ENCODE data around the gene DDX28.
"Not testable (repeated sequence)": the region's sequence is repeated elsewhere in the genome, so short reads cannot be mapped to it uniquely, and the experiment has no call there.

Gene DDX28

DNA sequence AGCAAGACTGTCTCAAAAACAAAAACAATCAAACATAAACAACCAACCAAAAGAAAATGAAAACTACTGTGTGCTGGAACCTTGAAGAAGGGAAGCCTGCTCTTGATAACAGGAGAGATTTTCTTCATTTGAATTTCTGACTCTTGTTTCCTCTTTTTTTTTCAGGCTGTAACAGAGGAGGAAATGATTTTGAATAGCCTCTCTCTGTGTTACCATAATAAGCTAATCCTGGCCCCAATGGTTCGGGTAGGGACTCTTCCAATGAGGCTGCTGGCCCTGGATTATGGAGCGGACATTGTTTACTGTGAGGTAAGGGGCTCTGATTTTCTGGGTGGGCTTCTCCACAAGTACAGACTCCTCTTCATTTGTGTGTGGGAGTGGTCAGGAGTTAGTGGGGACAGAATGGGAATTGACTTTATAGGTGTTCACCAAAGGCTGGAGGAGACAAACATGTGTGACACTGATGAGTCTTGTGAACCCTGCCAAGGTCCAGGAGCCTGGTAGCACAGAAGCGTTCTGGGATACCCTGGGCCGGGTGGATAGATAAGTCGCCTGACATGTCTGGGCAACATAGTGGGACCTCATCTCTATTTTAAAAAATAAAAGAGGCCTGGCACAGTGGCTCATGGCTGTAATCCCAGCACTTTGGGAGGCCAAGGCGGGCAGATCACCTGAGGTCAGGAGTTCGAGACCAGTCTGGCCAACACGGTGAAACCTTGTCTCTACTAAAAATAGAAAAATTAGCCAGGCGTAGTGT is 15.0 kb upstream of the DDX28 start:
- DNase-seq (ENCODE audit: low spot score) = no peak

DNA sequence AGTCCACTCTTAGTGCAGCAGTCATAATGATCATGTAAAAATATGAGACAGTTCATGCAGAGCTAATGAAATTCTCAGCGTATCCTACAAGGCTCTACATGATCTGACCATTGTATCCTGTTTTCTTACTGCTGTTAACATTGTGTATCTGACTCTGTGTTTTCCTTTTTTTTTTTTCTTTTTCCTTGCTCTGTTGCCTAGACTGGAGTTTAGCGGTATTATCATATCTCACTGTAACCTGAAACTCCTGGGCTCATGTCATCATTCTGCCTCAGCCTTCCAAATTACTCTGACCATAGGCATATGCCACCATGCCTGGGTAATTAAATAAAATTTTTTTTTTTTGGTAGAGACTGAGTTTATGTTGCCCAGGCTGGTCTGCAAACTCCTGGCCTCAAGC is 12.2 kb upstream of the DDX28 start:
- DNase-seq (ENCODE audit: low spot score) = no peak

DNA sequence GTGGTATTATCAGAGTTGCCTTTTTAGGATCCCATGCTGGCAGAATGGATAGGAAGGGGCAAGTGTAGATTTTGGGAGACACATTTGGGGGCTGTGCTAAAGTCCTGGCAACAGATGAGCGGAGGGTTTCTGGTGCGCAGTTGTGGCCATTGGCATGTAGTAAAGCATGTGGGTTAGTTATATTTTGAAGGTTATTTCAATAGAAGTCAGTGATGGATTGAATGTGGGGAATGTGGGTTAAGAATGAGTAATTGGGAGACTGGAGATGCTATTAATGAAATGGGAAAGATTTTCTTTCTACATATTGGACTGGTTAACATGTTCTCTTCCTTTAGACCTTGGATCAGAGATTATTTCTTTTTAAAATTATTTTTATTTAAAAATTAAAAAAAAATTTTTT is 10.1 kb upstream of the DDX28 start:
- DNase-seq (ENCODE audit: low spot score) = no peak

DNA sequence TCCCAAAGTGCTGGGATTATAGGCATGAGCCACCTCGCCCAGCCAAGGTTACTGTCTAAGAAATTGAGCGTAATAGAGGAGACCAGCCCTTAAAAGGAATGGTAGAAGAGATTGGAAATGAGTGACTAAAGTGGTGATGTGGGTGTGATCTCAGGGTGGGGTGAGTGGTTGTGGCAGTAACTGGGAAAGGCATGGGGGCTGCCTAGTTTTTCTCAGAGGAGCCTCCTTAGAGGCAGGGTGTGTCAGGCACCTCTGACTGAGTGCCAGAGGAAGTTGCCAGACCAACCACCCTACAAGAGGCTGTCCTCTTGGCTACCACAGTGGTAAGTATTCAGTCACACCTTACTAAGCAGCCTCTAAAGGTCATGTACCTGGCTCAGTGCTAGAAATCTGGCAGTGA is 8.9 kb upstream of the DDX28 start:
- DNase-seq (ENCODE audit: low spot score) = no peak

DNA sequence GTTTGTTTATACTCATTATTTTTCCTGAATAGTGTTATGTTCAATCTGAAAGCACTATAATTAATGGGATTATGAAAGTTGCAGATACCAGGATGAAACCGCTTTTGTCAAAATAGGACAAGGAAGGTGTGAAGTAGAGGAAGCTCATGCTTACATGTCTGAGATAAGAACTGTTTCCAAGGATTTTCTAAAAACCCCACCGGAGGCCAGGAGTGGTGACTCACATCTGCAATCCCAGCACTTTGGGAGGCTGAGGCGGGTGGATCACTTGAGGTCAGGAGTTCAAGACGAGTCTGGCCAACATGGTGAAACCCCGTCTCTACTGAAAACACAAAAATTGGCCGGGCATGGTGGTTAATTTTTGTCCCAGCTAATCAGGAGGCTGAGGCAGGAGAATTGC is 7.1 kb upstream of the DDX28 start:
- not testable (repeated sequence) for DNase-seq (ENCODE audit: low spot score)

DNA sequence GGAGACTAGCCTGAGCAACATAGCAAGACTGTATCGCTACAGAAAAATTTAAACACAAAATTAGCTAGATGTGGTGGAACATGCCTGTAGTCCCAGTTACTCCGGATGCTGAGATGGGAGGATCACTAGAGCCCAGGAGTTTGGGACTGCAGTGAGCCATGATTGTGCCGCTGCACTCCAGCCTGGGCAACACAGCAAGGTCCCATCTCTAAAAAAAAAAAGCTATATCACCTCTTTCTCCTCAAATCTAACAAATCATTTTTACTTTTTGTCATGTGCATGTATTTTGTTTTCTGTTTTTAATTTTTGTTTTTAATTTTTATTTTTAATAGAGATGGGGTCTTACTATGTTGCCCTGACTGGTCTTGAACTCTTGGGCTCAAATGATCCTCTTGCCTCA is 6.0 kb upstream of the DDX28 start:
- DNase-seq (ENCODE audit: low spot score) = no peak

DNA sequence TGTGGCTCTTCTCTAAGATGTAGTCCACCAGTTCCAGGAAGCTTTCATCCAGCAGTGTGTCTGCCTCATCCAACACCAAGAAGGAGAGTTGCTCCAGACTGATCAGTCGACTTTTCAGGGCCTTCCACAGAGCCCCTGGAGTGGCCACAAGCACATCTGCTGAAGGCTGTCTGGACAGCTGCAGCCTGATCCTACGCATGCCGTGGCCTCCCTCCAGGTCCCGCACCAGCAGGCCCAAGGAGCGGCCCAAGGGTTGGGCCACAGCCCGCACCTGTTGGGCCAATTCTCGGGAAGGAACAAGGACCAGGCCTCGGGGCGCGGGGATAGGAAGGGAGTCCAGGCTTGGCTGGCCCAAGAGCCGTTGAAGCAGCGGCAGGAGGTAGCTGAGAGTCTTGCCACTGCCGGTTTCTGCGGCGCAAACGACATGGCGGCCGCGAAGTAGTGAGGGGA is 729 bp downstream of the DDX28 start:
- DNase-seq (ENCODE audit: low spot score) = no peak

DNA sequence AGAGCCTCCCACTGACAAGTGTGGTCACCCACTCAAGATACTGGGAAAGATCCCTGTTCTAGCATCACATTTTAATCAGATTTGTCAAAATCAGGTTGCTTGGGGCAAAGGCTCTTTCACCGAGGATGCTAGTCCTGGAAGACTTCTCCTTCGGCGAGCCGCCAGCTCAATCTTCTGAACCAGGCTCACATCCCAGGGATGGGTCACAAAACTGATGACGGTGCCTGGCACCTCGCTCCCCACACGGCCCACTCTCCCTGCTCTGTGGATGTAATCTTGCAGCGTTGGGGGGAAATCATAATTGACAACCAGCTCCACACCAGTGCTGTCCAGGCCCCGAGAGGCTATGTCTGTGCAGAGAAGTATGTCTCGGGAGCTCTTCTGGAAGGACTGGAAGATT is 1.5 kb downstream of the DDX28 start:
- no peak for DNase-seq (ENCODE audit: low spot score)

DNA sequence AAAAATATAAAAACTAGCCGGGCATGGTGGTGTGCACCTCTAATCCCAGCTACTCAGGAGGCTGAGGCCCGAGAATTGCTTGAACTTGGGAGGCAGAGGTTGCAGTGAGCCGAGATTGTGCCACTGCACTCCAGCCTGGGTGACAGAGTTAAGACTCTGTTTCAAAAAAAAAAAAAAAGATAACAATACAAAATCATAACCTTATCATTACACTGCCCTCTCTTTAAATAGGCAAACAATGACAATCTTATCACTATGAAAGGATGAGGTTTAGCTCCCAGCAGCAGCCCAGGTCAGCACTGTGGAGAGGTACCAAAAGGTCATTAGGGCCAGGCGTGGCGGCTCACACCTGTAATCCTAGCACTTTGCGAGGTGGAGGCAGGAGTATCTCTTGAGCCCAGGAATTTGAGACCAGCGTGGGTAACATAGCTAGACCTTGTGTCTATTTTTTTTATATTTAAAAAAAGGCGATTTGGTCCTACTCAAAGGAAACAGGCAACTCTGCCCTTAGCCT is 3.8 kb downstream of the DDX28 start:
- no peak for DNase-seq (ENCODE audit: low spot score)

DNA sequence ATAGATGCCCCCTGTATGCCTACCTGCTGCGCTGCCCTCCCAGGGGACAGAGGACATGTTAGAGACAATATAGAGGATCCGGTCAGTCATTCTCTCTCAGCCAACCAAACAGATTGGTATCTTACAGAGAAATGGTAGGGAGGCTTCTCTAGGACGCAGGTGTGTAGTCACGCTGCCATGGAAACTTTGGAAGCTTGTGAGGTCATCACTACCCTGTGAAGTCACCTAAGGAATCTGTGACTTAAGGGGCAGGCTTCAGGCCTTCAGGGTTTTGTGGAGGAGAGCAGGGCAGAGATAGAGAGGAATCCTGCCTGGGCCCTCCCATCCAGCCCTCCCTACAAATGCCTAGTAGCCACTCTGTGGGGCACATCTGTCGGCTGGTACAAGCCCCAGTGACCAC is 7.4 kb downstream of the DDX28 start, which contains the start of gene DPEP2NB:
DPEP2NB (minus strand) TSS at position 231 of the 400 bp plus-strand sequence; CDS start at position 90, 141 bp downstream.
- no peak for DNase-seq (ENCODE audit: low spot score)

DNA sequence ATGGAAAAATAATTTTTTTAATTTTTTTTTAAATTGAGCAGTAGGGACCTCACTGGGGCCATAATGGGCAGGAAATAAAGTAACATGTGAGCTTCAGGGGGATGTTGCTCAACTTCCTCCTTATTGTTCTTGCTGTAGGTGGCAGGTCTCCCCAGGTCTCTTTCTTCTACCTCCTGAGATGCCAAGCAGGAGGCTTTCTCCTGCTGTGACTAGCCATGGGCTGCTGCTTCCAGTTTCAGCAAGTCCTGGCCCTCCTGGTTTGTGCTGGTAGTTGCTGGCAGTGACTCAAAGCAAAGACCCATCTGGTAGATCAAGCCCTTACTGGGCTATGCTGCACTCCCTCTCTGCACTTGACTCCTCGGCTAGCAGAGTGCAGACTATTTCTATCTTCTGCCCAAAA is 9.6 kb downstream of the DDX28 start:
- no peak for DNase-seq (ENCODE audit: low spot score)

DNA sequence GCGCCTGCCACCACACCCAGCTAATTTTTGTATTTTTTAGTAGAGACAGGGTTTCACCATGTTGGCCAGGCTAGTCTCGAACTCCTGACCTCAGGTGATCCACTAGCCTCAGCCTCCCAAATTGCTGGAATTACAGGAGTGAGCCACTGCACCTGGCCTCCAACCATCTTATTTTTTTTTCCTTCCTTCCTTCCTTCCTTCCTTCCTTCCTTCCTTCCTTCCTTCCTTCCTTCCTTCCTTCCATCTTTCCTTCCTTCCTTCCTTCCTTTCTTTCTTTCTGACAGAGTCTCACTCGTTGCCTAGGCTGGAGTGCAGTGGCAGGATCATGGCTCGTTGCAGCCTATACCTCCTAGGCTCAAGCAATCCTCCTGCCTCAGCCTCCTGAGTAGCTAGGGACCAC is 13.2 kb downstream of the DDX28 start:
- DNase-seq (ENCODE audit: low spot score) = not testable (repeated sequence)

DNA sequence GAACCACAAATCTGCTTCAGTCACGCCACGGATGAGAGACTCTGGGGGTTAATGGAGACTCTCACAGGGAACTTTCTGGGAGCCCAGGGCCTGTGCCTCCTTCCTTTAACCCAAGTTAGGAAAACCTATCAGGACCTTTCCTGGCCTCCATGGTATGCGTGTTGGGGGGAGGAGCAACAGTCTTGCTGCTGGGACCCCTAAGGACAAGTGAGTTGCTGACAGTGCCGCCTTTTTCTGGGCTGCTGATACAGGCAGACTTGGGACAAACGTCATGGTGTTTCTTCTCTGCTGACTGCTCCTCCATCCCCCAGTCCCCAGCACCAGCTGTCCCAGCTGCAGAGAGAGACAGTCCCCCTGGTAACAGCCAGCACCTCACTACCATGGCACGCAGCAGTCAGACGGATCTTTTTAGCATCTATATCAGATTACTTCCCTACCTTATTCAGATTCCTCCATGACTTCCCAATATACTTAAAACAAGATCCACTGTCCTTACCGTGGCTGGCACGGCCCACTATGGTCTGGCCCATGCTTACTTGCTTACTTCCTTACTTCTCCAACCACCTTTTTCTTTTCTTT is 13.8 kb downstream of the DDX28 start:
- no peak for DNase-seq (ENCODE audit: low spot score)

DNA sequence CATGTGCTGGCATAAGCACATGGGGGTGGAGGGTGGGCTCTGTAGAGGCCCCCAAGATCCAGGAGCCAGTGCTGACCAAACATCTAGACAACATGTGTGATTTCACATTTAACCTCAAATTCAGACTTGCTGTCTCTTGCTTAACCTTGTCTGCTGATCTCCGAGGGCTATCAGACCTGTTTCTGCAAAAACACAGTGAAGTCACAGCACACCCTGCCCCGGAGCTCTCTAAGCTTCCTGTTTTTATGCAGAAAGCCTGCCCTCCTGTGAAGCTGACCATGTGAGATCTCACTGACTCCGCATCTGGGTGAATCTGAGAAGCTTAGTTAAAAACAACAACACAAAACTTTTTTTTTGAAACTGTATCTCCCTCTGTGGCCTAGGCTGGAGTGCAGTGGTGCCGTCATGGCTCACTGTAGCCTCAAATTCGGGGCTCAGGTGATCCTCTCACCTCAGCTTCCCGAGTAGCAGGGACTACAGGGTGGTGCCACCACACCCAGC is 17.2 kb downstream of the DDX28 start:
- DNase-seq (ENCODE audit: low spot score) = peak; percentile 48

DNA sequence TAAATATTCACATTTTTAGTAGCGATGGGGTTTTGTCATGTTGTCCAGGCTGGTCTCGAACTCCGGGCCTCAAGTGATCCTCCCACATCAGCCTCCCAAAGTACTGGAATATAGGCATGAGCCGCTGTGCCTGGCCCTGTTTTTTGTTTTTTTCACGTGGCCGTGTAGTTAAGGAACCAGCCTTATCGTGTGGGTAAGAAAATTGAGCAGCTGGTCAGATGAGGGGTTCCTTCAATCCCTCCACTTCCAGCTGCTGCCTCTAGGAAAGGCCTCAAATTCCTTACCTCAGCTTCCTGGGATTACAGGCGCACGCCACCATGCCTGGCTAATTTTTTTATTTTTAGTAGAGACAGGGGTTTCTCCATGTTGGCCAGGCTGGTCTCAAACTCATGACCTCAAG is 17.8 kb downstream of the DDX28 start:
- no peak for DNase-seq (ENCODE audit: low spot score)

DNA sequence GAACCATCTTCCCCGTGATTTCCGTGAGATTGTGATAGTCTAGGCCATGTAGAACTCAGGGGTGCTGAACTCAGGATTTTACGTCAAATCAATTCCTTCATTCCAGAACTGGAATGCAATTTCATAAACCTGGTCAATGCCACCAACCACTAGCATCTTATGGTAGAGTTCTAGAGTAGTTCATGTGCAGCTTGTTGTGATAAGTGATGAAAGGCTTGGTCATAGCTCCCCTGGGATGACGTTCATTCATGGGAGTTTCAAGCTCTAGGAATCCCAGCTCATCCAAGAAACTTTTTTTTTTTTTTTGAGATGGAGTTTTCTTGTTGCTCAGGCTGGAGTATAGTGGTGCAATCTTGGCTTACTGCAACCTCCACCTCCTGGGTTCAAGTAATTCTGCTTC is 20.0 kb downstream of the DDX28 start:
- no peak for DNase-seq (ENCODE audit: low spot score)

DNA sequence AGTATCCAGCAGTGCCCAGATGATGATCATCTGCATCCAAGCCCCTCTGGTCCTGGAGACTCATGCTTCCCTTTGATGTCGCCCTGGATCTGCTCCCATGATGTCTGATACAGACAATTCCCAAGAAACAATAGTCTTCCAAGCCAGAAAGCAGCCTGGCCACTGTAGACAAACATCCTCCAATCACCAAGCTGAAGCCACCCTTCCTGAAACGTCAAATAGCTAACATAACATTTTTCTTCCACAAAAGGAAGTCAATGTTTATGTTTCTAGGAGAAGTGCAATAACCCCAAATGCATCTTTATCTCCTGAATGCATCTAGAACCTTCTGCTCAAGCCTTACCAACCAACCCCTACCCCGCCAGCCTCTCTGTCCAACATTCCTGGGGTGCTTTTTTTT is 22.6 kb downstream of the DDX28 start:
- no peak for DNase-seq (ENCODE audit: low spot score)

DNA sequence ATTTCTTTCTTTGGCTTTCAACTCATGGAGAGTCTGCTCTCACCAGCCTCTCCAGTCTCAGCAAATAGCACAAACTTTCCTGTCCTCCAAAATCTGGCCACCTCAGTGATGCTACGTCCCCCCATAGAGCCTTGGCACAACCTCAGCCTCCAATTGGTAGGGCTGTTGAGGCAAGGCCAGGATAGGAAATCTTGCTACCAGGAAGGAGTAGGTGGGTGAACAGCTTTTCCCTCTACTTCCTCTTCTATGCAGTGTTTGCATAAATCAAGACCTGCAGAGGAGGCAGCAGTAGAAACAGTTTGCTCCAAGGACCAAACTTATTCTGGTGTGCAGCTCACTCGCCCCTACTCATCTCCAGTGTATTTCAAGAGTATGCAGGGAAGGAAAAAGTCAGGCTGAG is 23.0 kb downstream of the DDX28 start:
- no peak for DNase-seq (ENCODE audit: low spot score)

DNA sequence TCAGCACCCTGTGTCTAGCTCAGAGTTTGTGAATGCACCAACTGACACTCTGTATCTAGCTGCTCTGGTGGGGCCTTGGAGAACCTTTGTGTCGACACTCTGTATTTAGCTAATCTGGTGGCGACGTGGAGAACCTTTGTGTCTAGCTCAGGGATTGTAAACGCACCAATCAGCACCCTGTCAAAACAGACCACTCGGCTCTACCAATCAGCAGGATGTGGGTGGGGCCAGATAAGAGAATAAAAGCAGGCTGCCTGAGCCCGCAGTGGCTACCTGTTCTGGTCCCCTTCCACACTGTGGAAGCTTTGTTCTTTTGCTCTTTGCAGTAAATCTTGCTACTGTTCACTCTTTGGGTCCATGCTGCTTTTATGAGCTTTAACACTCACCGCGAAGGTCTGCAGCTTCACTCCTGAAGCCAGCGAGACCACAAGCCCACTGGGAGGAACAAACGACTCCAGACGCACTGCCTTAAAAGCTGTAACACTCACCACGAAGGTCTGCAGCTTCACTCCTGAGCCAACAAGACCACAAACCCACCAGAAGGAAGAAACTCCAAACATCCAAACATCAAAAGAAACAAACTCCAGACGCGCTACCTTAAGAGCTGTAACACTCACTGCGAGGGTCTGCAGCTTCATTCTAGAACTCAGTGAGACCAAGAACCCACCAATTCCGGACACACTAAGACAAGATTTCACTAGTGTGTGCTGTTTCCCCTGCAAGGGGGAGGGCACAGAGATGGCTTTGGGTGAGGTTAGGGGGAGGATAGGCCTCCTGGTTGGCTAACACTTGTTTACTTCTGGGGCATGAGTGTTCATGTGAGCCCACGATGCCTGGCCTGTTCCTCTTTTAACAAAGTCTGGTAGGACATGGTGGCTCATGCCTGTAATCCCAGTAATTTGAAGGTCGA is 24.0 kb downstream of the DDX28 start, which contains the start of gene DPEP2:
DPEP2 (minus strand) TSS at position 706 of the 910 bp plus-strand sequence. CDS start 6,272 bp downstream, outside the sequence.
- peak; percentile 69 for DNase-seq (ENCODE audit: low spot score)

DNA sequence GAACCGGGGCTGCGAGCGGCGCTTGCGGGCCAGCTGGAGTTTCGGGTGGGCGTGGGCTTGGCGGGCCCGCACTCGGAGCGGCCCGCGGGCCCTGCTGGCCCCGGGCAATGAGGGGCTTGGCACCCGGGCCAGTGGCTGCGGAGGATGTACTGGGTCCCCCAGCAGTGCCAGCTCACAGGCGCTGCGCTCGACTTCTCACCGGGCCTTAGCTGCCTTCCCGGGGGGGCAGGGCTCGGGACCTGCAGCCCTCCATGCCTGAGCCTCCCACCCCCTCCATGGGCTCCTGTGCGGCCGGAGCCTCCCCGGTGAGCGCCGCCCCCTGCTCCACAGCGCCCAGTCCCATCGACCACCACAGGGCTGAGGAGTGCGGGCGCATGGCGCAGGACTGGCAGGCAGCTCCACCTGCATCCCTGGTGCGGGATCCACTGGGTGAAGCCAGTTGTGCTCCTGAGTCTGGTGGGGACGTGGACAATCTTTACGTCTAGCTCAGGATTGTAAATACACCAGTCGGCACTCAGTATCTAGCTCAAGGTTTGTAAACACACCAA is 24.7 kb downstream of the DDX28 start:
- DNase-seq (ENCODE audit: low spot score) = not testable (repeated sequence)

DNA sequence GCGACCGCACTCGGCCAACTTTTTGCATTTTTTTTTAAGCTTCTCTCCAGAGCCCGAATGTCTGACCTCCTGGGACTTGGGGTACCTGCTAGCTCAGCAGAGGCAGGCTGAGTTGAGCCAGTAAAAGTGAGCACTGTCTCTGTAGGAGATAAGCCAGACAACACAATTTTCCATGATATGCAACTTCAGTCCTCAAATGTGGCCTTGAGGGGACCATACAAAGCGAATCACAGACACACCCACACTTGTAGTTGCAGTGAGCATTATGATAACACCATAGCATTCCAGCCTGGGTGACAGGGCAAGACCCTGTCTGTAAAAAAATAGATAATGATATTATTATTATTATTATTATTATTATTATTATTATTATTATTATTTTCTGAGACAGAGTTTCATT is 26.4 kb downstream of the DDX28 start:
- DNase-seq (ENCODE audit: low spot score) = no peak

DNA sequence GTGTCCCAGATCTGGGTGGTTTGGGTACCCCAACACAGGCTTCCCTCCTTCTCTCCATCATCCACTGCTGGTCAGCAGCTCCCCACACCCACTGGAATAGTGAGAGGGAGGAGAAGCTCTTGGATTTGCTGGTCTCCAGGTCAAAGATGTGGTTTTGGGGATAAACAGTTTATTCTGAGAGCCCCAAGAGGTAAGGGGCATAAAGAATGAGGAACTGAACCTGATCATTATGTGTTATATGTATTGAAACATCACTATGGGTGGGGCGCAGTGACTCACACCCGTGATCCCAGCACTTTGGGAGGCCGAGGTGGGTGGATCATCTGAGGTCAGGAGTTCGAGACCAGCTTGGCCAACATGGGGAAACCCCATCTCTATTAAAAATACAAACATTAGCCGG is 27.6 kb downstream of the DDX28 start:
- no peak for DNase-seq (ENCODE audit: low spot score)

Measured in Ammon's horn (tissue), 1 donor.